Measurements from ENCODE around the gene MXD3. TPM values are rescaled to one million over a fixed set of nuclear protein-coding genes. Genes with fewer than 3 reads are reported as not detected.

The MXD3 gene
- total and polyA plus RNA-seq, 10 of the 15 experiments (the other 5 are each of a cell fraction or from before 2014, with no cell fraction given), result 0.24 to 29.8 (median 13.5) TPM

DNA sequence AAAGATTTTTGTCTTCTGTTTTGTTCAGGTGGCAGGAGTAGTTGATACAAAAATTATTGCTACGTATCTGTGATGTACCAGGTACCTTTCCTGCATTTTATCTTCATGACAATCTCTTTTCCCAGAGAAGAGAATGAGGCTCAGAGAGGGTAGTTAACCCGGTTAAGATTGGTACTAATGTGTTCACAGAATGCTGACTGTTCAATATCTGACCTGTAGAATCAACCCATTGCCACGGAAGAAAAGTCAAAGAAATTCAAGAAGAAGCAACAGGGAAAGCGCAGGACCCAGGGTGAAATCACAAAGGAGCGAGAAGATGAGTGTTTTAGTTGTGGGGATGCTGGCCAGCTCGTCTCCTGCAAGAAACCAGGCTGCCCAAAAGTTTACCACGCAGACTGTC is 20.0 kb downstream of the MXD3 start:
- Histone ChIP-seq H3K4me2 (ENCODE audit: control insufficient read depth, insufficient read depth) (no peak overlapping the region), H3K9ac (ENCODE audit: control insufficient read depth, insufficient read depth, low read length) (no peak overlapping the region), H4K20me1 (ENCODE audit: control insufficient read depth, insufficient read depth) (no peaks in the 10 kb centered on the region), H3K4me1 (ENCODE audit: control insufficient read depth, insufficient read depth, low read length) (peaks cover 26% of the 10 kb centered on the region), H3K36me3 (ENCODE audit: control insufficient read depth in 2 of 2, insufficient read depth in 2 of 2, low read length in 1 of 2) (peaks cover 25 to 46% of the 10 kb centered on the region in 2 experiments), H3K79me2 (ENCODE audit: control insufficient read depth, insufficient read depth, low read length) (no peaks in the 10 kb centered on the region), H2AFZ (ENCODE audit: control insufficient read depth, low read depth, low read length) (no peak overlapping the region), H3K9me3 (replicated peaks; ENCODE audit: control insufficient read depth, insufficient read depth, low read length) (no peaks in the 10 kb centered on the region), H3K4me3 (no peak overlapping the region), H3K27me3 (replicated peaks in 1 of 2; ENCODE audit: control insufficient read depth in 2 of 2, insufficient read depth in 2 of 2, low read length in 1 of 2) (no peaks in the 10 kb centered on the region), H3K27ac (ENCODE audit: control insufficient read depth, insufficient read depth) (no peak overlapping the region)
- CTCF ChIA-PET, result interaction anchor here (1.3 to 1.6 kb wide), 2 partner anchors 18 to 77 kb away, joined by 3 to 5 read pairs; no protein-coding TSS in a partner anchor
- POLR2A ChIA-PET, result no interaction called here
- intact Hi-C loops (cut with micrococcal nuclease; ENCODE audit: unreplicated experiment), result no loop called here
- TF ChIP-seq ETV6 (conservative IDR thresholded peaks at IDR 0.05 in 1 of 2, IDR thresholded peaks at IDR 0.05 in 1 of 2; ENCODE audit: borderline replicate concordance in 1 of 2, low read depth in 1 of 2), result no peak
- RAD21 ChIA-PET (ENCODE audit: unreplicated experiment), result no interaction called here
- SMC1A ChIA-PET (ENCODE audit: uncharacterized antibody, unreplicated experiment), result no interaction called here
- WGBS (ENCODE audit: insufficient coverage, insufficient replicate concordance, low lambda C conversion rate, missing lambda C conversion rate), result 98% methylated on average over 7 of the region's 7 CpGs
- DNase-seq (ENCODE audit: low read depth, low spot score), result no peak
- ATAC-seq, result no peak
- FAIRE-seq, result no peak
- no TSS peak for BruUV-seq (replicated peaks)
- in situ Hi-C loops (cut with MboI), result no loop called here

DNA sequence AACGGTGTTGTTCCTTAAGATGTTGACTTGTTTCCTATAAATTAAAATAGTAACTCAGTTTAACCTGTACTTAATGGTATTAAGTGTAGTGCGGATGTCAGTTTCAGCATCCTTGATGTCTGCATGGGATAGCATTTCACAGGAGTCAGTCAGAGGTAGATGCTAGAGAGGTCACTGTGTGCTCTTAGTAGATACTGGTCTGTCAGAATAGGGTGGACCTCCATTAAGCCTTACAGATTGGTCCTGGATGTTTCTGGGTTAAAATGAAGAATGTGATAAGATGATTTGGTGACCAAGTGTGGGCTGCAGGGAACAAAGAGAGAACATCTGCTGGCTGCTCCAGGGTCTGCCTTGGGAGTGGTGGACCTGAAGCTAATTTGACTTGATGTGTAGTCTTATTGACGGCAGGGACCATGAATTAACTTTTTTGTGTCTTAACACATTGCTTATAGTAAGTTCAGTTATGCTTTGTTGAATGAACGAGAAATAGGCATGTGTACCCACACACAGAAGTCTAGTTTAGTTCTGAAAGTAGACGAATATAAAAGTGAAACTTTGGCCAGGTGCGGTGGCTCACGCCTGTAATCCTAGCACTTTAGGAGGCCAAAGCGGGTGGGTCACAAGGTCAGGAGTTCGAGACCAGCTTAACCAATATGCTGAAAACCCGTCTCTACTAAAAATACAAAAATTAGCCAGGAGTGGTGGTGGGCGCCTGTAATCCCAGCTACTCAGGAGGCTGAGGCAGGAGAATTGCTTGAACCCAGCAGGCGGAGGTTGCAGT is 20.7 kb downstream of the MXD3 start:
- peaks cover 21 to 43% of the 10 kb centered on the region in 2 experiments for H3K36me3 ChIP-seq (ENCODE audit: control insufficient read depth in 2 of 2, insufficient read depth in 2 of 2, low read length in 1 of 2)
- CTCF ChIA-PET, result interaction anchor here (1.0 to 1.6 kb wide), 4 partner anchors 8 to 177 kb away, joined by 3 to 5 read pairs (median 3); no protein-coding TSS in a partner anchor
- FAIRE-seq (peak; percentile 27), DNase-seq (ENCODE audit: low read depth, low spot score) (no peak), ATAC-seq (peak; percentile 91)
- BruUV-seq (replicated peaks), result no TSS peak
- no peaks in the 10 kb centered on the region for H3K27me3 ChIP-seq (replicated peaks in 1 of 2; ENCODE audit: control insufficient read depth in 2 of 2, insufficient read depth in 2 of 2, low read length in 1 of 2)
- peak overlapping the region; percentile 18; the same call in 1 of the 2 replicates for H3K9ac ChIP-seq (ENCODE audit: control insufficient read depth, insufficient read depth, low read length)
- peak overlapping the region; percentile 62 for H3K27ac ChIP-seq (ENCODE audit: control insufficient read depth, insufficient read depth)
- intact Hi-C loops (cut with micrococcal nuclease; ENCODE audit: unreplicated experiment), result no loop called here
- in situ Hi-C loops (cut with MboI), result no loop called here
- H4K20me1 ChIP-seq (ENCODE audit: control insufficient read depth, insufficient read depth), result no peaks in the 10 kb centered on the region
- POLR2A ChIA-PET, result no interaction called here
- RAD21 ChIA-PET (ENCODE audit: unreplicated experiment), result no interaction called here
- SMC1A ChIA-PET (ENCODE audit: uncharacterized antibody, unreplicated experiment), result no interaction called here
- H3K9me3 ChIP-seq (replicated peaks; ENCODE audit: control insufficient read depth, insufficient read depth, low read length), result no peaks in the 10 kb centered on the region
- H3K79me2 ChIP-seq (ENCODE audit: control insufficient read depth, insufficient read depth, low read length), result no peaks in the 10 kb centered on the region
- H3K4me2 ChIP-seq (ENCODE audit: control insufficient read depth, insufficient read depth), result peak overlapping the region; percentile 52
- 33% methylated on average over 12 of the region's 12 CpGs for WGBS (ENCODE audit: insufficient coverage, insufficient replicate concordance, low lambda C conversion rate, missing lambda C conversion rate)
- H3K4me3 ChIP-seq, result 0 out of 2 replicates have a peak overlapping the region, but pooled peaks have one; percentile 21
- peaks cover 21% of the 10 kb centered on the region for H3K4me1 ChIP-seq (ENCODE audit: control insufficient read depth, insufficient read depth, low read length)
- H2AFZ ChIP-seq (ENCODE audit: control insufficient read depth, low read depth, low read length), result no peak overlapping the region
- TF ChIP-seq RCOR1 (conservative IDR thresholded peaks at IDR 0.05; ENCODE audit: low read depth, low read length) (no peak), PML (IDR thresholded peaks at IDR 0.05; ENCODE audit: low read length) (no peak), CEBPB (IDR thresholded peaks at IDR 0.05; ENCODE audit: borderline replicate concordance in 1 of 2, low read depth in 2 of 2, low read length in 2 of 2) (no peak), ZNF384 (IDR thresholded peaks at IDR 0.05; ENCODE audit: borderline replicate concordance, low read depth, low read length) (no peak), DPF2 (IDR thresholded peaks at IDR 0.05) (peak; percentile 52), ZBED1 (IDR thresholded peaks at IDR 0.05; ENCODE audit: borderline replicate concordance) (no peak), CBX5 (IDR thresholded peaks at IDR 0.05; ENCODE audit: low read depth) (no peak), EZH2 (IDR thresholded peaks at IDR 0.05; ENCODE audit: borderline replicate concordance, control insufficient read depth, low read depth, low read length) (no peak), ZNF217 (IDR thresholded peaks at IDR 0.05) (peak; percentile 95), EP300 (IDR thresholded peaks at IDR 0.05; ENCODE audit: borderline replicate concordance in 1 of 2, control insufficient read depth in 1 of 2, low read depth in 2 of 2, low read length in 2 of 2) (no peak)
- TF ChIP-seq, protein P1, sequence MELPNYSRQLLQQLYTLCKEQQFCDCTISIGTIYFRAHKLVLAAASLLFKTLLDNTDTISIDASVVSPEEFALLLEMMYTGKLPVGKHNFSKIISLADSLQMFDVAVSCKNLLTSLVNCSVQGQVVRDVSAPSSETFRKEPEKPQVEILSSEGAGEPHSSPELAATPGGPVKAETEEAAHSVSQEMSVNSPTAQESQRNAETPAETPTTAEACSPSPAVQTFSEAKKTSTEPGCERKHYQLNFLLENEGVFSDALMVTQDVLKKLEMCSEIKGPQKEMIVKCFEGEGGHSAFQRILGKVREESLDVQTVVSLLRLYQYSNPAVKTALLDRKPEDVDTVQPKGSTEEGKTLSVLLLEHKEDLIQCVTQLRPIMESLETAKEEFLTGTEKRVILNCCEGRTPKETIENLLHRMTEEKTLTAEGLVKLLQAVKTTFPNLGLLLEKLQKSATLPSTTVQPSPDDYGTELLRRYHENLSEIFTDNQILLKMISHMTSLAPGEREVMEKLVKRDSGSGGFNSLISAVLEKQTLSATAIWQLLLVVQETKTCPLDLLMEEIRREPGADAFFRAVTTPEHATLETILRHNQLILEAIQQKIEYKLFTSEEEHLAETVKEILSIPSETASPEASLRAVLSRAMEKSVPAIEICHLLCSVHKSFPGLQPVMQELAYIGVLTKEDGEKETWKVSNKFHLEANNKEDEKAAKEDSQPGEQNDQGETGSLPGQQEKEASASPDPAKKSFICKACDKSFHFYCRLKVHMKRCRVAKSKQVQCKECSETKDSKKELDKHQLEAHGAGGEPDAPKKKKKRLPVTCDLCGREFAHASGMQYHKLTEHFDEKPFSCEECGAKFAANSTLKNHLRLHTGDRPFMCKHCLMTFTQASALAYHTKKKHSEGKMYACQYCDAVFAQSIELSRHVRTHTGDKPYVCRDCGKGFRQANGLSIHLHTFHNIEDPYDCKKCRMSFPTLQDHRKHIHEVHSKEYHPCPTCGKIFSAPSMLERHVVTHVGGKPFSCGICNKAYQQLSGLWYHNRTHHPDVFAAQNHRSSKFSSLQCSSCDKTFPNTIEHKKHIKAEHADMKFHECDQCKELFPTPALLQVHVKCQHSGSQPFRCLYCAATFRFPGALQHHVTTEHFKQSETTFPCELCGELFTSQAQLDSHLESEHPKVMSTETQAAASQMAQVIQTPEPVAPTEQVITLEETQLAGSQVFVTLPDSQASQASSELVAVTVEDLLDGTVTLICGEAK (IDR thresholded peaks at IDR 0.05; ENCODE audit: borderline replicate concordance), result no peak

Data from GM12878 (cell line).